HAP-1 (cell line): ENCODE measurements around the gene CSK.

Experiments
- DNase-seq, 2 experiments: peaks; one replicate each; pipeline ENCODE4 v3.0.0-alpha.2; 2016 to 2020; ENCODE audit warnings: low spot score in 2 of 2
- H3K27me3 ChIP-seq: fragments of 250-450 bp; sonication (Bioruptor Pico); 2 replicates; pipeline ENCODE4 v1.5.1; 2020; ENCODE audit warnings: low read depth, mild to moderate bottlenecking, moderate library complexity
- H3K36me3 ChIP-seq: fragments of 250-450 bp; sonication (Bioruptor Pico); replicated peaks from 2 replicates; pipeline ENCODE4 v1.5.1; 2020; ENCODE audit warnings: mild to moderate bottlenecking
- H3K4me1 ChIP-seq: fragments of 250-450 bp; sonication (Bioruptor Pico); 2 replicates; pipeline ENCODE4 v1.5.1; 2020; ENCODE audit warnings: mild to moderate bottlenecking
- H3K4me3 ChIP-seq: fragments of 250-450 bp; sonication (Bioruptor Pico); 2 replicates; pipeline ENCODE4 v1.5.1; 2020; ENCODE audit warnings: mild to moderate bottlenecking, moderate library complexity
- H3K9me3 ChIP-seq: fragments of 250-450 bp; sonication (Bioruptor Pico); 2 replicates; pipeline ENCODE4 v1.5.1; 2020; ENCODE audit warnings: mild to moderate bottlenecking, moderate library complexity
- in situ Hi-C: fragments of 300-500 bp; cut with MboI; formaldehyde crosslinking; loops from 3 replicates; pipeline ENCODE4 v1.14.3; 2020; ENCODE audit warnings: low sequenced_read_pairs, inconsistent platforms, mixed read lengths

The CSK gene

DNA sequence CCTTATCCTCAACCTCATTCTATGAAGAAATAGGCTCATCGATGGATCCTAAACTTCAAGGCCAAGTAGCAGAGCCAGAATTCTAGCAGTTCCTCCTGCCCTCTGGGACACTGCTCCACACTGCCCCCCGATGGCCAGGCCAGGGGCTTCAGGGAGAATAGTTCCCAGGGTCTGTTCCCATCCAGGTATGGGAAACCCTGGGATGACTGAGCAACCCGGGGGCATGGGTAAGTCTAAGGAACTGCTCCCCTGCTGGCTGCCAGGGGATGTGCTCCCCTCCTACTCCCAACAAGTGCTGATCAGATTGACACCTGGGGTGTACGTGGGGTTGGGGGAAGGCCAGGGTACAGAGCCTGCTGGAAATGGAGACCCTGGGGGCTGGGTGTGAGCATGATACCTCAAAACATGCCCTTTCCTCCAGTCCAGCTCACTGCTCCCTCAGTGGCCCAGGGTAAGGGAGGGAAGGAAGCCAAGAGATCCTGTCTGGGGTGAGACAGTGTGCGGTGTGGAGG lies 53.5 kb downstream of the CSK start:
- Histone ChIP-seq H3K27me3 (peaks cover 3% of the 10 kb centered on the region; the same call in 1 of the 2 replicates), H3K4me1 (no peaks in the 10 kb centered on the region), H3K36me3 (peaks cover 28% of the 10 kb centered on the region), H3K4me3 (no peak overlapping the region), H3K9me3 (no peaks in the 10 kb centered on the region)
- peak; percentile 87 to 95 for DNase-seq
- in situ Hi-C loops, result no loop called here

- Histone ChIP-seq H3K36me3 (peaks cover 37% of the 10 kb centered on the region), H3K27me3 (no peaks in the 10 kb centered on the region), H3K9me3 (no peaks in the 10 kb centered on the region), H3K4me1 (peaks cover 2% of the 10 kb centered on the region), H3K4me3 (no peak overlapping the region)
- DNase-seq, result no peak
- in situ Hi-C loops, result no loop called here
Observed at GRCh38 chr15:74836846-74837245, 55.0 kb downstream of the CSK start.

GRCh38 chr15:74837482-74838136 lies 55.7 kb downstream of the CSK start:
- Histone ChIP-seq H3K4me3 (no peak overlapping the region), H3K4me1 (peaks cover 6% of the 10 kb centered on the region), H3K9me3 (no peaks in the 10 kb centered on the region), H3K36me3 (peaks cover 37% of the 10 kb centered on the region), H3K27me3 (no peaks in the 10 kb centered on the region)
- no peak for DNase-seq
- in situ Hi-C loops, result no loop called here

GRCh38 chr15:74838137-74838516 lies 56.2 kb downstream of the CSK start:
- Histone ChIP-seq H3K9me3 (no peaks in the 10 kb centered on the region), H3K27me3 (no peaks in the 10 kb centered on the region), H3K4me3 (no peak overlapping the region), H3K36me3 (peaks cover 37% of the 10 kb centered on the region), H3K4me1 (peaks cover 6% of the 10 kb centered on the region)
- no peak for DNase-seq
- in situ Hi-C loops, result no loop called here

- DNase-seq, result no peak
- H3K4me3 ChIP-seq, result no peak overlapping the region
- in situ Hi-C loops, result no loop called here
- no peaks in the 10 kb centered on the region for H3K27me3 ChIP-seq
- H3K9me3 ChIP-seq, result no peaks in the 10 kb centered on the region
- H3K36me3 ChIP-seq, result peaks cover 43% of the 10 kb centered on the region
- H3K4me1 ChIP-seq, result peaks cover 14% of the 10 kb centered on the region
Observed at GRCh38 chr15:74838746-74839525, 57.1 kb downstream of the CSK start.

GRCh38 chr15:74839526-74840395 lies 57.9 kb downstream of the CSK start:
- no peak overlapping the region for H3K4me3 ChIP-seq
- H3K36me3 ChIP-seq, result peaks cover 52% of the 10 kb centered on the region
- in situ Hi-C loops, result no loop called here
- no peaks in the 10 kb centered on the region for H3K27me3 ChIP-seq
- no peaks in the 10 kb centered on the region for H3K9me3 ChIP-seq
- H3K4me1 ChIP-seq, result peaks cover 17% of the 10 kb centered on the region
- DNase-seq, result no peak

- in situ Hi-C loops, result no loop called here
- H3K9me3 ChIP-seq, result no peaks in the 10 kb centered on the region
- peaks cover 17% of the 10 kb centered on the region for H3K4me1 ChIP-seq
- no peak overlapping the region for H3K4me3 ChIP-seq
- no peak for DNase-seq
- no peaks in the 10 kb centered on the region for H3K27me3 ChIP-seq
- H3K36me3 ChIP-seq, result peaks cover 56% of the 10 kb centered on the region
Observed at GRCh38 chr15:74840851-74841775, 59.2 kb downstream of the CSK start.

DNA sequence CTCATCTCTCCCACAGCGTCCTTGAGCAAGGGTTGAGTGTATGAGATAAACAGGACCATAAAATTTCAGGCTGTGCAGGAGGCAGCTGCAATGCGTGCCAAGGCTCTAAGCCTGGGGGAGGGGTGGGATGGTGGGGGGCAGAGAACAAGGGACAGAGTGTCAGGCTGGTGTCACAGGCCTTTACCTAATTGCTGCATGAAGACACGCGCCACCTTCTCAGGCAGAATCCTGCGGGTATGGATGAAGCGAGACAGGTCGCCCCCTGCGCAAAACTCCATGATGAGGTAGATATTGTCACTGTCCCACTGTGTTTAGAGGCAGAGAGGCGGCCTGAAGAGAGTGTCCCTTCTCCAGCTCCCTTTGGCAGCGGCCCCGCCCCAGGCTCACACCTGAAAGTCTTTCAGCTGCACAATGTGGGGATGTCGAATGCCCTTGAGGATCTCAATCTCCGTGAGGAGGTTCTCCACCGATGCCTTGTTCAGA lies 60.1 kb downstream of the CSK start:
- peaks cover 61% of the 10 kb centered on the region for H3K36me3 ChIP-seq
- peaks cover 17% of the 10 kb centered on the region for H3K4me1 ChIP-seq
- DNase-seq, result peak in 1 of 2 experiments; percentile 42
- no peaks in the 10 kb centered on the region for H3K27me3 ChIP-seq
- peak overlapping the region; percentile 89 for H3K4me3 ChIP-seq
- in situ Hi-C loops, result no loop called here
- H3K9me3 ChIP-seq, result no peaks in the 10 kb centered on the region

GRCh38 chr15:74842581-74843444 lies 60.9 kb downstream of the CSK start, which contains the start of gene ULK3:
TSS of gene ULK3 (minus strand) at chr15:74843156. CDS start at chr15:74843105, 51 bp downstream.
- Histone ChIP-seq H3K9me3 (no peaks in the 10 kb centered on the region), H3K4me3 (peak within 1 kb of the TSS; percentile 89), H3K4me1 (peaks cover 17% of the 10 kb centered on the region), H3K36me3 (peaks cover 68% of the 10 kb centered on the region), H3K27me3 (no peaks in the 10 kb centered on the region)
- peak; percentile 96 to 98 for DNase-seq
- in situ Hi-C loops, result no loop called here

DNA sequence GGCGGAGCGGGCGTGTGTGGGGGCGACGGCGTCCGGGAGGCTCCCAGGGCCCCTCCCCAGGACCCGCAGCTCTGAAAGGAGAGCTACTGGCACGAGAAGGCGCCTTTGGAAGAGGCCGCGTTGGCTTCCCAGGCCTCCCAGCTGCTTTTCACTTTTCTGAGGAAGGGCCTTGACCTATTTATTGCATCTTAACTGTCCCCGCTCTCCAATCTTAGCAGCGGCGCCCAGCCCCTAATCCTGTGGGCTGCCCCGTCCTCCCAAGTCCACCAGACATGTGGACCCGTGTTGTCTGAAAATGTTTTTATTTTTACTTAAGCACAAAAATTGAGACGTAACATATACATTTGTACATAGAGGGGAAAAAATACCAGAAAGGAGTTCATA lies 61.6 kb downstream of the CSK start:
- Histone ChIP-seq H3K4me1 (peaks cover 17% of the 10 kb centered on the region), H3K9me3 (no peaks in the 10 kb centered on the region), H3K4me3 (peak overlapping the region; percentile 89), H3K27me3 (no peaks in the 10 kb centered on the region), H3K36me3 (peaks cover 72% of the 10 kb centered on the region)
- in situ Hi-C loops, result no loop called here
- no peak for DNase-seq

DNA sequence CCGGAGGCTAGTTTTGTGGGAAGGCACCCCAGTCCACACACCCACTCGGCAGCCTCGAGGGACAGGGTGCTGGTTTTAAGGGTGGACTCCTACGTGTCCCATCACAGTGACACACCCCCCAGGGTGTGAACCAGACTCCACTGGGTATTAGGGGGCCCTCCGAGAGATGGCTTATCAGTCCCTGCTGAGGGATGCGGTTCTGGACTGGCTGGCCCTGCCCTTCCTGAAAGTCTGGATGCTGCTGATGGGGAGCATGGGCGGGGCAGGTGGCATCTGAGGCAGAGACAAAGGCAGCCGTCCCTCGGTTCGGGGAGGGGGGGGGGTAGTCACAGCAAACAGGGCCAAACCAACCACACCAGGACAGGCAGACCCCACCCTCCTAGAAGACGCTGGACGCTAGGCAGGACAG lies 62.0 kb downstream of the CSK start:
- Histone ChIP-seq H3K9me3 (no peaks in the 10 kb centered on the region), H3K27me3 (no peaks in the 10 kb centered on the region), H3K36me3 (peaks cover 72% of the 10 kb centered on the region), H3K4me3 (peak overlapping the region; percentile 89), H3K4me1 (peaks cover 17% of the 10 kb centered on the region)
- in situ Hi-C loops, result no loop called here
- DNase-seq, result peak in 1 of 2 experiments; percentile 44
